GM18867 (cell line): Measurements from ENCODE around the gene SLC25A33.
"Not testable (repeated sequence)": the region's sequence is repeated elsewhere in the genome, so short reads cannot be mapped to it uniquely, and the experiment has no call there.

Experiments
- ATAC-seq: cut with Tn5 transposase; IDR thresholded peaks from one replicate; pipeline ENCODE4 v1.9.1; 2021; ENCODE audit warnings: mild to moderate bottlenecking, moderate library complexity; ENCODE audit not compliant: unreplicated experiment

The SLC25A33 gene

GRCh38 chr1:9539165-9539828 lies at the start of gene SLC25A33:
SLC25A33 (plus strand) TSS chr1:9539465; CDS start chr1:9539692, 227 bp downstream.
- ATAC-seq = peak; percentile 93

GRCh38 chr1:9490605-9491339 lies 48.5 kb upstream of the SLC25A33 start:
- peak; percentile 44 for ATAC-seq

- no peak for ATAC-seq
These were observed 45.9 kb upstream of the SLC25A33 start for GRCh38 chr1:9493326-9493725.

GRCh38 chr1:9494936-9495758 lies 44.1 kb upstream of the SLC25A33 start:
- ATAC-seq = peak; percentile 39

GRCh38 chr1:9495854-9496374 lies 43.4 kb upstream of the SLC25A33 start:
- ATAC-seq = no peak

GRCh38 chr1:9500756-9501754 lies 38.2 kb upstream of the SLC25A33 start:
- ATAC-seq = no peak

GRCh38 chr1:9503001-9503675 lies 36.1 kb upstream of the SLC25A33 start:
- no peak for ATAC-seq

GRCh38 chr1:9505143-9505542 lies 34.1 kb upstream of the SLC25A33 start:
- no peak for ATAC-seq

GRCh38 chr1:9506901-9507300 lies 32.4 kb upstream of the SLC25A33 start:
- ATAC-seq = no peak

- ATAC-seq = no peak
These were observed 29.1 kb upstream of the SLC25A33 start for GRCh38 chr1:9510130-9510529.

- not testable (repeated sequence) for ATAC-seq
These were observed 23.7 kb upstream of the SLC25A33 start for GRCh38 chr1:9515550-9515949.

- ATAC-seq = no peak
These were observed 20.7 kb upstream of the SLC25A33 start for GRCh38 chr1:9518454-9518998.

- ATAC-seq = no peak
These were observed 18.9 kb upstream of the SLC25A33 start for GRCh38 chr1:9520411-9520810.

GRCh38 chr1:9529190-9529589 lies 10.1 kb upstream of the SLC25A33 start:
- ATAC-seq = peak; percentile 43

- ATAC-seq = no peak
These were observed 8.9 kb upstream of the SLC25A33 start for GRCh38 chr1:9530320-9530719.

- no peak for ATAC-seq
These were observed 4.3 kb upstream of the SLC25A33 start for GRCh38 chr1:9534953-9535352.

- no peak for ATAC-seq
These were observed 3.0 kb upstream of the SLC25A33 start for GRCh38 chr1:9536301-9536700.

- no peak for ATAC-seq
These were observed 1.2 kb upstream of the SLC25A33 start for GRCh38 chr1:9537863-9538668.
